ENCODE measurements around the gene GREB1L.
"Not testable (repeated sequence)": the region's sequence is repeated elsewhere in the genome, so short reads cannot be mapped to it uniquely, and the experiment has no call there.

Gene GREB1L

DNA sequence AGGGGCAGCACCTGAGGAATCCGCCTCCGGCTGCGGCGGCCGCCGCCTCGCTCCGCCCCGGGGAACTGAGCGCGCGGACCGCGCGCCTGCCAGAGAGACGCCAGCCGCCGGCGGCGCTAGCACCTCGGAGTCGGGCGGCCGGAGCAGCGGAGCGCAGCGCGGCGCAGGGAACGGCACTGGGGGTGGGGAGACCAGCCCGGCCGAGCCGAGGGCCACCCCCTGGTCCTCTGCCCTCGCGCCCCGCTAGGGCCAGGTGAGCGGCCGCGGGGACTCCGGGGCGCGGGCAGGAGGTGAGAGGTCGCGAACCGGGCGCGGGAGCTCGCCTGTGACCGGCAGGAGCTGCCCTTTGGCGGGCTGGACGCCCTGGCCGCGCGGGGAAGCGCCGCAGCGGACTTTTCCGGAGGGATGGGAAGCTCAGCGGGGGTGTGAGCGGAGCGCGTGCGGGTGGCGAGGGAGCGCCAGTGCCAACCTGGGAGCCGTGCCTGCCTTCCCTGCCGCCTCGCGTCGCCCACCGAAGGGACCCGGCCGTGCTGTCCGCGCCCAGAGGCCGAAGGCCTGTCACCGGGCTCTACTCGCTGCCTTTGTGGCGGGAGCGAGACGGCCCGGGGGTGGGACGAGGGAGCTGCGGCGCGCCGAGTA is at the start of gene GREB1L:
GREB1L (plus strand) TSS at position 92 of the 639 bp plus-strand sequence. CDS start 141,287 bp downstream, outside the sequence.
- peak in 1 of 2 experiments; percentile 22 for DNase-seq (ENCODE audit: low read depth in 2 of 2)

GRCh38 chr18:21192308-21192624 is 49.8 kb upstream of the GREB1L start:
- no peak for DNase-seq (ENCODE audit: low read depth in 2 of 2)

GRCh38 chr18:21194871-21195771 is 46.9 kb upstream of the GREB1L start:
- no peak for DNase-seq (ENCODE audit: low read depth in 2 of 2)

DNA sequence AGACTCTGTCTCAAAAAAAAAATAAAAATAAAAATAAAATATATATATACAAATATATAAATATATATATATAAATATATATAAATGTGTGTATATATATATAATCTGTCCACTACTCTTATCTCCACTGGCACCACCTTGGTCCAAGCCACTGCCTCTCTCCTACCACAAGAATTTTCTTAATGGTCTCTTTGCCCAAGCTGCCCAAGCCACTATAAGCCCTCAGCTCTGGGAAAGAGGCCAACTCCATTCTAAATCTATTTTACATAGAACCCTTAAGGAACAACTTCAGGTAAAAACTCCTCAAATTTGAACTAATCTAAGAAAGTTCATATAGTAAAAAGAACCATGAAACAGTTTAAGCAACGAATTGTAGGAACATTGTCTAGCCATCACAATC is 45.6 kb upstream of the GREB1L start:
- no peak for DNase-seq (ENCODE audit: low read depth in 2 of 2)

- DNase-seq (ENCODE audit: low read depth in 2 of 2) = no peak
Observed at GRCh38 chr18:21203126-21203525, 38.9 kb upstream of the GREB1L start.

- no peak for DNase-seq (ENCODE audit: low read depth in 2 of 2)
Observed at GRCh38 chr18:21203542-21204241, 38.3 kb upstream of the GREB1L start.

GRCh38 chr18:21205695-21206094 is 36.3 kb upstream of the GREB1L start:
- DNase-seq (ENCODE audit: low read depth in 2 of 2) = no peak

DNA sequence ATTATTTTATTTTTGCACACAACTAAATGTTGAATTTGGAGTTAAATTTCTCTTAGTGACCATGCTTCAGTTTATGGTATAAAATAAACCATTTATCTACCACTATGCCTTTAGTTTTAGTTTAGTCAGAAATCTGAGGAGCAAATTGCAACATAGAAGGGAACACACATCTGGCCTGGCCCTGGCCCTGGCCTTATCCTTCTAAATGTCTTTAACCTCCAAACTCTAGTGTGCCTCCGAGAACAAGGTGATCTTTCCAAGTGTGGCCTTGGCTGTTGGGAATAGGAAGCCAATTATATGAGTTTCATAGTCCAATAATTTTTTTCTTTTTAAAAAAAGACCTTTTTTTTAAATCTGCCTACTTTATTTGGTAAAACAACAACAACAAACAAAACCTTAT is 31.8 kb upstream of the GREB1L start:
- no peak for DNase-seq (ENCODE audit: low read depth in 2 of 2)

DNA sequence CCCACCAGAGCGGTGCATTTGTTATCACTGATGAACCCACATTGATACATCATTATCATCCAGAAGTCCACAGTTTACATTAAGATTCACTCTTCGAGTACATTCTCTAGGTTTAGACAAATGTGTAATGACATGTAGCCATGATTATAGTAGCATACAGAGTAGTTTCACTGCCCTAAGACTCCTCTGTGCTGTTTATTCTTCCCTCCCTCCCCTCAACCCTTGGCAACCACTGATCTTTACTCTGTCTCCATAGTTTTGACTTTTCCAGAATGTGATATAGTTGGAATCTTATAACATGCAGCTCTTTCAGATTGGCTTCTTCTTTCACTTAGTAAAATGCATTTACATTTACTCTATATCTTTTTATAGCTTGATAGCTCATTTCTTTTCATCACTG is 31.2 kb upstream of the GREB1L start:
- no peak for DNase-seq (ENCODE audit: low read depth in 2 of 2)

DNA sequence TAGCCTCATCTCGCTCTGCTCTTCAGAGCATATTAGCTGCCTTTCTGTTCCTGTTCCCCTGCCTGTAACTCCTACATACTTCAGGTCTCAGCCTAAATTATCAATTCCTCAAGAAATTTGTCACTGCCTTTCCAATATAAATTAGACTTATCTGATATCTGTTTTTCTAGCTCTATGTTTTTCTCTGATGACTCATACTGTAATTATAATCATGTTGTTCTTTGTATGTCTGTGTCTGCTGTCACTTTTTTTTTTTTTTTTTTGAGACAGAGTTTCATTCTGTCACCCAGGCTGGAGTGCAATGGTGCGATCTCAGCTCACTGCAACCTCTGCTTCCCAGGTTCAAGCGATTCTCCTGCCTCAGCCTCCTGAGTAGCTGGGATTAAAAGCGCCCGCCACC is 27.6 kb upstream of the GREB1L start:
- not testable (repeated sequence) for DNase-seq (ENCODE audit: low read depth in 2 of 2)

- DNase-seq (ENCODE audit: low read depth in 2 of 2) = no peak
Observed at GRCh38 chr18:21215490-21215889, 26.5 kb upstream of the GREB1L start.

GRCh38 chr18:21218862-21219261 is 23.2 kb upstream of the GREB1L start:
- no peak for DNase-seq (ENCODE audit: low read depth in 2 of 2)

GRCh38 chr18:21230436-21230835 is 11.6 kb upstream of the GREB1L start:
- DNase-seq (ENCODE audit: low read depth in 2 of 2) = no peak

DNA sequence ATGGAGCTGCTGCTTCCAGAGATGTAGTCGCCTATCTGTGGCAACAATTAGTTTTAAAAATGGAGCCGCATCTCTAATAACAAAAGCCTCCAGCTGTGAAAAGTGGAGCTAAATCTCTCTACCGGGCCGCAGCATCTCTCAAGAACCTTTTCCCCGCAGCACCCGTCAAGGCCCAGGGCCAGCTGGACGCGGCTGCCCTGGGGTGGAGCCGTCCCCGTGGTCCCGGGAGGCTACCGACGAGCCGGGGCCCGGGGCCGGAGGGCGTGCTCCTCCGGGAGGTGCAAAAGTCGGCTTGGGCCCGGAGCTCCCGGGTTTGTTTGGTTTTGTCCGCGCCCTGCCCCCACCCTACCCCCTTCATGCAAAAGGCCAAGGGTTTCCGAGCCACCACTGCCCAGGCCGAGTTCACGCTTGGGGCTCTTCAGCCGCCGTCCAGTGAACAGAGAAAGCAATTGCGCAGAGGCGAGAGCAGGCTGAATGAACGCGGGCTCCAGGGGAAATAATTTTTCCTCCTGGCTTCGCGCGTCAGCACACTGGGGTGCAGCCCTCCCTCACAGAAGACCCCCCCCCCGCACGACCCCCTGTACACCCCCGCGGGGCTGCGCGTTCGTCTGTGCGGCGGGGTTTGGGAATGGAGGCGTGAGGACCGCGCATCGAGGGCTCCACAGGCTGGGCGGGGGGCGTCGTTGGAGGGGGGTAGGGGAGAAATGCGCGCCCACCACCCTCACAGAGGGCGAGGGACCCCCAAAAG is 557 bp upstream of the GREB1L start:
- DNase-seq (ENCODE audit: low read depth in 2 of 2) = no peak

GRCh38 chr18:21242780-21243401 is 859 bp downstream of the GREB1L start:
- no peak for DNase-seq (ENCODE audit: low read depth in 2 of 2)

DNA sequence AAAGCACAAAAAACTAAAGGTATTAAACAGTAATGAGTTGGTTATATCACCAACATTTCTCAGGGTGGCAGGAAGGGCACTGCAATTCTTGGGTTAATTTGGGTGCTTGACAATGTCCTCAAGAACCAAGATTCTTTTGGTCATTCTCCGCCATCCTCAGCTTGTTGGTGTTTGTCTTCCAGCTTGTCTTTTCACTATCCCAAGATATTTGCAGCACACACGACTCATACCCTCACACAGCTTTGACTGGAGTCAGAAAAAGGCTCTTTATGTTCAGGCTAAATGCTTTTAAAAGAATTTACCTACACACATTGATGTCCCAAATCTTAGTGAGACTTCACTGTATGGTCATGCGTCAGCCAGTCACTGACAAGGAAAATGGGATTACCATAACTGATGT is 12.5 kb downstream of the GREB1L start:
- DNase-seq (ENCODE audit: low read depth in 2 of 2) = no peak

- DNase-seq (ENCODE audit: low read depth in 2 of 2) = no peak
Observed at GRCh38 chr18:21255211-21255610, 13.2 kb downstream of the GREB1L start.

DNA sequence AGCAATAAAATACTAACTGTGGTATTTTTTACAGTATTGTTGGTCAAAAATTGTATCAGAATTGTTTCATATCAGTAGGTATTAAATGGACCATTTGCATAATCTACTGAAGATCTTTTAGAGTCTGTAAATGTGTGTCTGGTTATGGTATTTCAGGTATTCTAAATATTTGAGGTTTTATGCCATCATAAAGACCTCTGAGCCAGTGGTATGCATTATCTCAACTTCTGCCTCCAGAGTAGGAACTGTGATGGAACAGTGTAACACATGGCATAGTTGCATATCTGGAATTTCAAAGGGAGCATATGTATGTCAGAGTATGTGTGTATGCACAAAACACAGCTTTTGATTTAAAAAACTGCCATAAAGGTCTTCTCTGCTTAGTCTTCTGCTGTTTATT is 15.4 kb downstream of the GREB1L start:
- no peak for DNase-seq (ENCODE audit: low read depth in 2 of 2)

GRCh38 chr18:21260621-21261020 is 18.6 kb downstream of the GREB1L start:
- DNase-seq (ENCODE audit: low read depth in 2 of 2) = no peak

DNA sequence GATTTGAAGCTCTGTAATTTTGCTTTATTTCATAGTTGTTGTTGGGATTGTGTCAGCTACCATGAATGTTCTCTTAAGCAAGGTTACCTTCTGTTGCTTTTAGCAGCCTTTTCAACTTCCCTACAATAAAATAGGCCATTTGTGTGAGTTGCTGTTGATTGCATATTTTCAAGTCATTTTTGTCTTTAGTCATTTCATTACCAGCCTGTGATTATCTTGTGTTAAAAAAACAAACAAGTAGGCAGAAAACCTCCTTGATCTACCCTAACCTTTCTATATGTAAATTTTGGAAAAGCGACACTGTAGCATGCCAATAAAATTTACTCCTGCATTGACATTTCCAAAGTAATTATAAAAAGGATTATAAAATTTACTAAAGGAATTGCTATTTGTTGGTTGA is 19.3 kb downstream of the GREB1L start:
- DNase-seq (ENCODE audit: low read depth in 2 of 2) = no peak

- no peak for DNase-seq (ENCODE audit: low read depth in 2 of 2)
Observed at GRCh38 chr18:21262244-21262643, 20.2 kb downstream of the GREB1L start.

DNA sequence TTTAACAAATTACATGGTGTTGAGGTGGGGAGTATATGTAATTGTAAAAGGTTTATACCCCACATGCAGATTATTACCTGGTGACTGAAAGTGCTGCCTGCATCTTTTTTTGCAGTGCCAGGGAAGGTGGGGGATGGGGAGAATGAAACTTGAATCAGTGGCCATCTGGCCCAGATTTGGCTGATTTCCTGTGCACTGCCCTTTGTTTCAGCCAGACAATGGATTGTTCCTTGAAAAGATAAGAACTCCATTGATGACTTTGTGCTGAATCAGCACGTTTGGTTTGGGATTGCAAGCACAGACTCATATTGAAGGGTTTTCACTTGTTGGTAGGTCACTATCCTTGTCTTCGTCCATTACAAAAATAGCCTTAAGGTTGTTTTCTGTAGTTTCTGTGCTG is 20.9 kb downstream of the GREB1L start:
- DNase-seq (ENCODE audit: low read depth in 2 of 2) = no peak

Measured in stimulated activated CD4-positive, alpha-beta T cell treated with anti-CD3 and anti-CD28 coated beads, Interleukin-12 subunit alpha, Interleukin-12 subunit beta, amount 100 ng/mL, for 24 hours (primary cell).